Esophagus muscularis mucosa (tissue), 4 donors: ENCODE data around the gene TMEM150A. TPM values are rescaled to one million over a fixed set of nuclear protein-coding genes. Genes with fewer than 3 reads are reported as not detected.
A peak's percentile ranks its signal among the peaks of the same experiment; 100 is the strongest.

Source experiments
- DNase-seq: peaks from one replicate; pipeline ENCODE4 v3.0.0-alpha.2; 2017; ENCODE audit errors: extremely low spot score
- H3K27ac ChIP-seq, 4 donors: fragments of 200-600 bp; sonication (generic); replicated peaks in 1 of 4; 1 replicate in 3 of 4; 2 replicates in 1 of 4; pipeline ENCODE4 v1.5.1; 2016 to 2019; ENCODE audit warnings: mild to moderate bottlenecking in 1 of 4
- H3K27me3 ChIP-seq, 4 donors: fragments of 200-600 bp; sonication (generic); one replicate each; pipeline versions ENCODE4 v1.5.1 to v1.6.0; 2016 to 2019
- H3K36me3 ChIP-seq, 4 donors: fragments of 200-600 bp; sonication (generic); one replicate each; pipeline ENCODE4 v1.5.1; 2016 to 2019
- H3K4me1 ChIP-seq, 4 donors: fragments of 200-600 bp; sonication (generic); one replicate each; pipeline ENCODE4 v1.5.1; 2016 to 2019
- H3K4me3 ChIP-seq, 4 donors: fragments of 200-600 bp; sonication (generic); 1 replicate in 2 of 4; 2 replicates in 2 of 4; pipeline ENCODE4 v1.5.1; 2016 to 2019; ENCODE audit warnings: mild to moderate bottlenecking in 4 of 4, moderate library complexity in 1 of 4
- H3K9me3 ChIP-seq, 4 donors: fragments of 200-600 bp; sonication (generic); 1 replicate in 3 of 4; 2 replicates in 1 of 4; pipeline ENCODE4 v1.5.1; 2016 to 2019
- CTCF ChIP-seq, 3 experiments: fragments of 200-600 bp in 2 of 3; fragments of 450-650 bp in 1 of 3; sonication (generic) in 2 of 3; IDR thresholded peaks; one replicate each; pipeline ENCODE4 v1.5.1; 2017 to 2019; ENCODE audit warnings: antibody characterized with exemption in 3 of 3, mild to moderate bottlenecking in 2 of 3, moderate library complexity in 1 of 3
- EP300 ChIP-seq: sonication (generic); formaldehyde crosslinking; IDR thresholded peaks from one replicate; pipeline ENCODE4 v1.6.1; 2017; ENCODE audit warnings: antibody characterized with exemption
- POLR2A ChIP-seq: fragments of 450-650 bp; IDR thresholded peaks from one replicate; pipeline ENCODE4 v1.6.1; 2017; ENCODE audit warnings: antibody characterized with exemption, moderate library complexity, mild to moderate bottlenecking, low read depth
- POLR2AphosphoS5 ChIP-seq, 2 donors: sonication (generic); formaldehyde crosslinking; IDR thresholded peaks; one replicate each; pipeline ENCODE4 v1.6.1; 2017; ENCODE audit warnings: antibody characterized with exemption in 2 of 2
- WGBS: methylation state at CpG from one replicate; pipeline ENCODE4 v1.1.5; 2018; 5-methylcytosine and 5-hydroxymethylcytosine counted together
- intact Hi-C: fragments of 100-400 bp; cut with DNase I; formaldehyde crosslinking; loops from one replicate; pipeline ENCODE4 v1.15.1; 2023
- total RNA-seq, 4 donors: library from RNA; depleted of rRNA; stranded (reverse); fragments of >200 nt; gene quantifications; one replicate each; pipeline versions ENCODE4 v1.1.0 to v1.2.1, GENCODE V29; 2016

TMEM150A gene
- total RNA-seq, 4 donors from 2014 or later = 22.9 to 36.7 (median 27.5) TPM

- DNase-seq = no peak
- peak overlapping the region; percentile 82 to 91 (median 86) for H3K27ac ChIP-seq
- H3K4me3 ChIP-seq = peak overlapping the region; percentile 60 to 76 (median 72)
- H3K9me3 ChIP-seq = no peaks in the 10 kb centered on the region
- peaks cover 67 to 76% (median 75%) of the 10 kb centered on the region in 4 donors for H3K4me1 ChIP-seq
- H3K36me3 ChIP-seq = no peaks in the 10 kb centered on the region
- WGBS = 53% methylated on average over 1 of the region's 1 CpG
- intact Hi-C loops = no loop called here
- H3K27me3 ChIP-seq = no peaks in the 10 kb centered on the region
- TF ChIP-seq CTCF (IDR thresholded peaks at IDR 0.05) = no peak
- TF ChIP-seq EP300 = peak; percentile 10
- TF ChIP-seq POLR2AphosphoS5 (IDR thresholded peaks at IDR 0.05) = peak in 1 of 2 donors; percentile 38
These were observed 16.8 kb downstream of the TMEM150A start for GRCh38 chr2:85585781-85586105.

- Histone ChIP-seq H3K36me3 (no peaks in the 10 kb centered on the region), H3K27me3 (no peaks in the 10 kb centered on the region), H3K9me3 (no peaks in the 10 kb centered on the region), H3K4me1 (peaks cover 63 to 74% (median 71%) of the 10 kb centered on the region in 4 donors), H3K27ac (peak overlapping the region; percentile 82 to 91 (median 86)), H3K4me3 (peak overlapping the region; percentile 60 to 76 (median 72))
- WGBS = 33% methylated on average over 7 of the region's 9 CpGs
- intact Hi-C loops = no loop called here
- TF ChIP-seq POLR2A = no peak
- no peak for TF ChIP-seq CTCF (IDR thresholded peaks at IDR 0.05)
- peak; percentile 65 to 71 for TF ChIP-seq POLR2AphosphoS5 (IDR thresholded peaks at IDR 0.05)
- DNase-seq = no peak
These were observed 17.4 kb downstream of the TMEM150A start for GRCh38 chr2:85584857-85585780.

GRCh38 chr2:85584354-85584856 is 18.1 kb downstream of the TMEM150A start, which contains the start of gene VAMP5:
Gene VAMP5, plus strand, starts transcription at chr2:85584431. Its CDS starts 60 bp downstream, at chr2:85584491.
- Histone ChIP-seq H3K36me3 (no peaks in the 10 kb centered on the region), H3K27me3 (no peaks in the 10 kb centered on the region), H3K27ac (peak within 1 kb of the TSS; percentile 82 to 91 (median 86)), H3K9me3 (no peaks in the 10 kb centered on the region), H3K4me1 (peaks cover 60 to 74% (median 71%) of the 10 kb centered on the region in 4 donors), H3K4me3 (peak within 1 kb of the TSS; percentile 60 to 76 (median 72))
- peak in 1 of 2 donors; percentile 64 for TF ChIP-seq POLR2AphosphoS5 (IDR thresholded peaks at IDR 0.05)
- no peak for TF ChIP-seq EP300
- no peak for TF ChIP-seq CTCF (IDR thresholded peaks at IDR 0.05)
- TF ChIP-seq POLR2A = no peak
- 3% methylated on average over 28 of the region's 52 CpGs for WGBS
- intact Hi-C loops = no loop called here
- DNase-seq = no peak

GRCh38 chr2:85583667-85584353 is 18.7 kb downstream of the TMEM150A start:
- no peak for DNase-seq
- TF ChIP-seq POLR2AphosphoS5 (IDR thresholded peaks at IDR 0.05) (peak in 1 of 2 donors; percentile 21), POLR2A (no peak)
- WGBS = 72% methylated on average over 4 of the region's 16 CpGs
- no peaks in the 10 kb centered on the region for H3K27me3 ChIP-seq
- H3K4me1 ChIP-seq = peaks cover 57 to 74% (median 71%) of the 10 kb centered on the region in 4 donors
- H3K4me3 ChIP-seq = peak overlapping the region; percentile 60 to 76 (median 72)
- intact Hi-C loops = no loop called here
- no peaks in the 10 kb centered on the region for H3K9me3 ChIP-seq
- no peaks in the 10 kb centered on the region for H3K36me3 ChIP-seq
- H3K27ac ChIP-seq = peak overlapping the region; percentile 82 to 91 (median 86)

GRCh38 chr2:85582492-85582891 is 20.0 kb downstream of the TMEM150A start:
- H3K4me1 ChIP-seq = peaks cover 53 to 74% (median 71%) of the 10 kb centered on the region in 4 donors
- peak overlapping the region in 2 of 4 donors; percentile 7 for H3K27ac ChIP-seq
- 63% methylated on average over 1 of the region's 1 CpG for WGBS
- no peak for DNase-seq
- no peak for TF ChIP-seq POLR2AphosphoS5 (IDR thresholded peaks at IDR 0.05)
- no peak for TF ChIP-seq EP300
- no peak for TF ChIP-seq POLR2A
- TF ChIP-seq CTCF (IDR thresholded peaks at IDR 0.05) = no peak
- H3K9me3 ChIP-seq = no peaks in the 10 kb centered on the region
- no peak overlapping the region for H3K4me3 ChIP-seq
- no peaks in the 10 kb centered on the region for H3K27me3 ChIP-seq
- H3K36me3 ChIP-seq = no peaks in the 10 kb centered on the region
- intact Hi-C loops = no loop called here
